CD14-positive monocyte (primary cell): ENCODE measurements around the gene LRRC8C. TPM values are rescaled to one million over a fixed set of nuclear protein-coding genes. Genes with fewer than 3 reads are reported as not detected.

Experiments used
- DNase-seq, 3 donors: peaks; one replicate each; pipeline ENCODE4 v3.0.0-alpha.2; 2011 to 2022
- H2AFZ ChIP-seq: 2 replicates; pipeline ENCODE4 v1.6.0; 2012; ENCODE audit warnings: mild to moderate bottlenecking, low read depth, low read length, inconsistent platforms; ENCODE audit not compliant: insufficient read depth, poor library complexity, severe bottlenecking
- H3K27ac ChIP-seq, 2 donors: 1 replicate in 1 of 2; 2 replicates in 1 of 2; pipeline ENCODE4 v1.5.1; 2012 to 2013; ENCODE audit warnings: low read length in 2 of 2, control low read depth in 1 of 2, inconsistent platforms in 1 of 2, low read depth in 1 of 2, mild to moderate bottlenecking in 1 of 2
- H3K27me3 ChIP-seq, 2 donors: one replicate each; pipeline versions ENCODE4 v1.6.0 to v1.6.1; 2011 to 2013; ENCODE audit warnings: low read length in 2 of 2; ENCODE audit not compliant: control insufficient read depth in 2 of 2, insufficient read depth in 2 of 2
- H3K36me3 ChIP-seq, 2 donors: replicated peaks in 1 of 2; 1 replicate in 1 of 2; 2 replicates in 1 of 2; pipeline versions ENCODE4 v1.5.1 to v1.6.1; 2012 to 2013; ENCODE audit warnings: low read length in 2 of 2, control low read depth in 1 of 2, inconsistent platforms in 1 of 2, mild to moderate bottlenecking in 1 of 2; ENCODE audit not compliant: insufficient read depth in 2 of 2, control insufficient read depth in 1 of 2
- H3K4me1 ChIP-seq, 2 donors: 1 replicate in 1 of 2; 2 replicates in 1 of 2; pipeline versions ENCODE4 v1.5.1 to v1.6.1; 2012 to 2013; ENCODE audit warnings: low read length in 2 of 2, control low read depth in 1 of 2, inconsistent platforms in 1 of 2, mild to moderate bottlenecking in 1 of 2, moderate library complexity in 1 of 2; ENCODE audit not compliant: insufficient read depth in 2 of 2, control insufficient read depth in 1 of 2
- H3K4me2 ChIP-seq: replicated peaks from 2 replicates; pipeline ENCODE3; 2012; ENCODE audit warnings: low read length, moderate library complexity, mild to moderate bottlenecking; ENCODE audit not compliant: poor library complexity, severe bottlenecking; ENCODE audit errors: extremely low read depth
- H3K4me3 ChIP-seq, 3 experiments: fragments of 200-600 bp in 1 of 3; sonication (generic) in 1 of 3; replicated peaks in 1 of 3; 1 replicate in 2 of 3; 2 replicates in 1 of 3; pipeline ENCODE4 v1.5.1; 2011 to 2013; ENCODE audit warnings: low read length in 3 of 3, mild to moderate bottlenecking in 3 of 3, control low read depth in 2 of 3, low read depth in 2 of 3, inconsistent platforms in 1 of 3, moderate library complexity in 1 of 3
- H3K79me2 ChIP-seq: 2 replicates; pipeline ENCODE4 v1.6.0; 2012; ENCODE audit warnings: mild to moderate bottlenecking, control low read depth, inconsistent platforms, low read length, moderate library complexity; ENCODE audit not compliant: insufficient read depth
- H3K9ac ChIP-seq: 2 replicates; pipeline ENCODE4 v1.6.0; 2017; ENCODE audit warnings: low read length, mild to moderate bottlenecking; ENCODE audit not compliant: insufficient read depth, poor library complexity, severe bottlenecking
- H3K9me3 ChIP-seq, 2 donors: replicated peaks in 1 of 2; 1 replicate in 1 of 2; 2 replicates in 1 of 2; pipeline versions ENCODE4 v1.5.1 to v1.6.1; 2012 to 2013; ENCODE audit warnings: low read length in 2 of 2, control low read depth in 1 of 2; ENCODE audit not compliant: control insufficient read depth in 1 of 2, insufficient read depth in 1 of 2
- H4K20me1 ChIP-seq: 2 replicates; pipeline ENCODE4 v1.6.0; 2012; ENCODE audit warnings: mild to moderate bottlenecking, low read length, control low read depth, moderate library complexity; ENCODE audit not compliant: insufficient read depth
- H3K27ac Mint-ChIP-seq, 7 donors: one replicate each; pipeline ENCODE4 v1.8.0; 2020; ENCODE audit warnings: mild to moderate bottlenecking in 7 of 7, mixed read lengths in 7 of 7, moderate library complexity in 6 of 7, inconsistent platforms in 2 of 7
- H3K27me3 Mint-ChIP-seq, 3 donors: one replicate each; pipeline ENCODE4 v1.8.0; 2021 to 2022; ENCODE audit warnings: low read depth in 3 of 3, mild to moderate bottlenecking in 3 of 3, mixed read lengths in 3 of 3, moderate library complexity in 3 of 3, inconsistent platforms in 1 of 3
- H3K36me3 Mint-ChIP-seq, 2 donors: one replicate each; pipeline ENCODE4 v1.8.0; 2020; ENCODE audit warnings: mixed read lengths in 2 of 2, inconsistent platforms in 1 of 2, mild to moderate bottlenecking in 1 of 2
- H3K4me1 Mint-ChIP-seq: one replicate; pipeline ENCODE4 v1.8.0; 2020; ENCODE audit warnings: mild to moderate bottlenecking, mixed read lengths
- H3K4me3 Mint-ChIP-seq, 2 donors: one replicate each; pipeline ENCODE4 v1.8.0; 2020; ENCODE audit warnings: mild to moderate bottlenecking in 2 of 2, mixed read lengths in 2 of 2, moderate library complexity in 1 of 2
- H3K9me3 Mint-ChIP-seq, 7 donors: one replicate each; pipeline ENCODE4 v1.8.0; 2020 to 2022; ENCODE audit warnings: mixed read lengths in 7 of 7, mild to moderate bottlenecking in 6 of 7, moderate library complexity in 6 of 7, inconsistent platforms in 2 of 7
- WGBS: methylation state at CpG from one replicate; pipeline ENCODE4 v1.1.5; 2013; ENCODE audit warnings: missing lambda C conversion rate; ENCODE audit not compliant: insufficient coverage; 5-methylcytosine and 5-hydroxymethylcytosine counted together
- intact Hi-C, 2 donors: fragments of 100-400 bp; cut with micrococcal nuclease; formaldehyde crosslinking; loops; one replicate each; pipeline versions ENCODE4 v1.15.0 to v1.15.1; 2023
- polyA plus RNA-seq, 3 donors: library from polyadenylated mRNA; depleted of rRNA in 1 of 3; unstranded in 2 of 3; stranded (reverse) in 1 of 3; fragments of 300-500 nt in 2 of 3; fragments of >200 nt in 1 of 3; fragmentation: Illumina TruSeq in 2 of 3; gene quantifications; 1 replicate in 2 of 3; 2 replicates in 1 of 3; pipeline ENCODE4 v1.2.3, GENCODE V29; 2012 to 2021
- TF ChIP-seq, protein P1 (sequence below): fragments of 200-600 bp; IDR thresholded peaks from one replicate; pipeline ENCODE4 v1.8.0; 2022; ENCODE audit warnings: antibody characterized with exemption, mild to moderate bottlenecking

LRRC8C gene
- polyA plus RNA-seq, 3 donors = 13.0 to 18.6 (median 16.3) TPM

DNA sequence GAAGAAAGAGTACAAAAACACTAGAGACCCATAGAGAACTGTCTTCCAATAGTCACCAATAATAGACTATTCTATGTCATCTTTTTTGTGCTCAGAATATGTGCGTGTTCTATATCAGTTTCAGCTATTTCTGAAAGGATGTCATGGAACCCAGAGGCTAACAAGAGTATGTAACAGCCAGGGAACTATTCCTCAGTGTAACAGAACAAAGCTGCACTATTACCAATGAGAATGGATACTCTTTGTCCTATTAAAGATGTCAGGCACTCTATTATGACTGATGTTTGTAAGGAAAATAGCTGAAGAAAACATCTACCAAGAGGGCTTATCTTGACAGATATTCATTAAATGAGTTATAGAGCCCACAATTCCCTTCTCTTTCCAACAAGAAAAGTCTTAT is 8.6 kb upstream of the LRRC8C start:
- H3K27me3 ChIP-seq = no peaks in the 10 kb centered on the region
- Mint-ChIP-seq H3K4me3 (no peak overlapping the region), H3K27ac (no peak overlapping the region), H3K27me3 (peaks cover 0 to 2% (median 1%) of the 10 kb centered on the region in 3 donors), H3K36me3 (peaks cover 21 to 34% of the 10 kb centered on the region in 2 donors), H3K4me1 (peaks cover 19% of the 10 kb centered on the region), H3K9me3 (no peaks in the 10 kb centered on the region)
- no peak overlapping the region for H2AFZ ChIP-seq
- H3K27ac ChIP-seq = no peak overlapping the region
- H4K20me1 ChIP-seq = no peaks in the 10 kb centered on the region
- TF ChIP-seq, protein P1, sequence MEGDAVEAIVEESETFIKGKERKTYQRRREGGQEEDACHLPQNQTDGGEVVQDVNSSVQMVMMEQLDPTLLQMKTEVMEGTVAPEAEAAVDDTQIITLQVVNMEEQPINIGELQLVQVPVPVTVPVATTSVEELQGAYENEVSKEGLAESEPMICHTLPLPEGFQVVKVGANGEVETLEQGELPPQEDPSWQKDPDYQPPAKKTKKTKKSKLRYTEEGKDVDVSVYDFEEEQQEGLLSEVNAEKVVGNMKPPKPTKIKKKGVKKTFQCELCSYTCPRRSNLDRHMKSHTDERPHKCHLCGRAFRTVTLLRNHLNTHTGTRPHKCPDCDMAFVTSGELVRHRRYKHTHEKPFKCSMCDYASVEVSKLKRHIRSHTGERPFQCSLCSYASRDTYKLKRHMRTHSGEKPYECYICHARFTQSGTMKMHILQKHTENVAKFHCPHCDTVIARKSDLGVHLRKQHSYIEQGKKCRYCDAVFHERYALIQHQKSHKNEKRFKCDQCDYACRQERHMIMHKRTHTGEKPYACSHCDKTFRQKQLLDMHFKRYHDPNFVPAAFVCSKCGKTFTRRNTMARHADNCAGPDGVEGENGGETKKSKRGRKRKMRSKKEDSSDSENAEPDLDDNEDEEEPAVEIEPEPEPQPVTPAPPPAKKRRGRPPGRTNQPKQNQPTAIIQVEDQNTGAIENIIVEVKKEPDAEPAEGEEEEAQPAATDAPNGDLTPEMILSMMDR = no peak
- no peaks in the 10 kb centered on the region for H3K9me3 ChIP-seq
- H3K9ac ChIP-seq = no peak overlapping the region
- no peak overlapping the region for H3K4me3 ChIP-seq
- H3K79me2 ChIP-seq = peaks cover 2% of the 10 kb centered on the region
- WGBS = no CpG with 5 or more reads among the region's 1 CpG
- intact Hi-C loops = no loop called here
- peaks cover 0 to 12% of the 10 kb centered on the region in 2 donors for H3K4me1 ChIP-seq
- H3K36me3 ChIP-seq = peaks cover 0 to 20% of the 10 kb centered on the region in 2 donors
- H3K4me2 ChIP-seq = no peak overlapping the region
- DNase-seq = no peak

DNA sequence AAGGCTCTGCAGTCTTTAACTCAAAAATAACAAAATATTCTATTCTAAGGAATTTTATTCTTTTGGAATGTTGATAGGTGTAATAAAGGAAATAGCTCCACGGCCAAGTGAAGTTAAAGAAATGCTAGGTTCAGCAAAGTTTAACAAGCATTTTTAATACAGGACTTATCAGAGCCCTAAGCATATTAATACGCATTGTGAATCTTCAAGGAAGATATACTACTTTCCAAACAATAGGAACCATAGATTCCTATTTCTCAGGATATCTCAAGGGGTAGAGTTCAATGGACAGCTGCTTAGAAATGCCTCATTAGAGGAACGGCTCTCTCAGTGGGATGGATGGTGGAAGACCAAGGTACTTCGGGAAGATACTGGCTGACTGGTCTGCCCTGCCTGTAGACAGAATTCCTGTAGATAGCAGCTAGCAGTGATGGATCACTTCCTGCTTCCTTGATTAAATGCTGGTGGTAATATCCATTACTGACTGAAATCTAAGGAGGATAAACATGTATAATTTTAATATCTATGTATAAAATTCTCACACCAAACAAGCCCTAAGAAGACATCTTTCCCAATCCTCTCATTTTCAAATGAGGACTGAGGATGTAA is 8.1 kb upstream of the LRRC8C start:
- no peak overlapping the region for H3K4me3 Mint-ChIP-seq
- H3K4me1 ChIP-seq = peaks cover 0 to 12% of the 10 kb centered on the region in 2 donors

More for the DNA sequence above, 8.1 kb upstream of the LRRC8C start:
- Histone ChIP-seq H2AFZ (no peak overlapping the region), H3K36me3 (peaks cover 0 to 20% of the 10 kb centered on the region in 2 donors), H3K4me3 (no peak overlapping the region), H3K79me2 (peaks cover 7% of the 10 kb centered on the region), H3K4me2 (no peak overlapping the region), H3K27ac (no peak overlapping the region), H3K9me3 (no peaks in the 10 kb centered on the region), H3K9ac (no peak overlapping the region), H4K20me1 (no peaks in the 10 kb centered on the region), H3K27me3 (no peaks in the 10 kb centered on the region)
- no peak for DNase-seq
- TF ChIP-seq, protein P1 = no peak
- Mint-ChIP-seq H3K27me3 (peaks cover 0 to 2% (median 1%) of the 10 kb centered on the region in 3 donors), H3K36me3 (peaks cover 21 to 34% of the 10 kb centered on the region in 2 donors), H3K4me1 (peaks cover 21% of the 10 kb centered on the region), H3K27ac (no peak overlapping the region), H3K9me3 (no peaks in the 10 kb centered on the region)
- intact Hi-C loops = no loop called here
- no CpG with 5 or more reads among the region's 4 CpGs for WGBS
